ENCODE measurements around the gene APBB1IP. TPM values are rescaled to one million over a fixed set of nuclear protein-coding genes. Genes with fewer than 3 reads are reported as not detected.

APBB1IP gene
- polyA plus RNA-seq, 3 donors, result 24.6 to 78.7 (median 45.4) TPM

DNA sequence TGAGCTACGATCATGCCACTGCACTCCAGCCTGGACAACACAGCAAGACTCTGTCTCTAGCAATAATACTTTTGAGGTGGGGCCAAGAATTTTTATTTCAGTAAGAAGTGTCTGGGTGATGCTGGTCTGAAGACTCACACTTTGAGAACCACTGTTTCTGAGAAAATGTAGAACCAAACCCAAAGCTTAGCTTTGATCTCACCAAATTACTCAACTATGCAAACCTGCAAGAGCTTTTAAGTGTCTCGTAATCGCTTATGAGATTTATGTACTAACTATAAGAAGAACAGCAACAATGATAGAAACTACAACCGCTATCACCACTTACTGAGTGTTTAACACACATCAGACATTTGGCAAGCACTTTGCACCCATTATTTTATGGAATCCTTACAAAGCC is 29.5 kb downstream of the APBB1IP start:
- H3K4me3 ChIP-seq (replicated peaks in 1 of 3; ENCODE audit: low read depth in 2 of 3, low read length in 3 of 3), result no peak overlapping the region
- no peaks in the 10 kb centered on the region for H3K27me3 Mint-ChIP-seq (ENCODE audit: low read depth in 3 of 3)
- H3K79me2 ChIP-seq (ENCODE audit: insufficient read depth, low read length), result peaks cover 100% of the 10 kb centered on the region

GRCh38 chr10:26468291-26468690 is 30.1 kb downstream of the APBB1IP start:
- no peaks in the 10 kb centered on the region for H3K9me3 ChIP-seq (replicated peaks in 1 of 2; ENCODE audit: control insufficient read depth in 1 of 2, insufficient read depth in 1 of 2, low read length in 2 of 2)
- H3K4me3 Mint-ChIP-seq, result no peak overlapping the region
- no peak overlapping the region for H3K27ac Mint-ChIP-seq
- WGBS (ENCODE audit: insufficient coverage), result 72% methylated on average over 2 of the region's 3 CpGs
- no peak for DNase-seq
- peaks cover 99% of the 10 kb centered on the region for H4K20me1 ChIP-seq (ENCODE audit: insufficient read depth, low read length)
- H2AFZ ChIP-seq (ENCODE audit: insufficient read depth, low read depth, low read length, poor library complexity, severe bottlenecking), result no peak overlapping the region
- H3K27ac ChIP-seq (ENCODE audit: low read depth in 1 of 2, low read length in 2 of 2), result peak overlapping the region in 1 of 2 donors; percentile 52
- peaks cover 10 to 54% of the 10 kb centered on the region in 2 donors for H3K36me3 ChIP-seq (replicated peaks in 1 of 2; ENCODE audit: control insufficient read depth in 1 of 2, insufficient read depth in 2 of 2, low read length in 2 of 2)
- H3K4me1 ChIP-seq (ENCODE audit: control insufficient read depth in 1 of 2, insufficient read depth in 2 of 2, low read length in 2 of 2), result peaks cover 13 to 22% of the 10 kb centered on the region in 2 donors
- no peaks in the 10 kb centered on the region for H3K27me3 Mint-ChIP-seq (ENCODE audit: low read depth in 3 of 3)
- no peak overlapping the region for H3K9ac ChIP-seq (ENCODE audit: insufficient read depth, low read length, poor library complexity, severe bottlenecking)
- no peak for TF ChIP-seq CTCF (IDR thresholded peaks at IDR 0.05)
- H3K9me3 Mint-ChIP-seq, result no peaks in the 10 kb centered on the region
- peaks cover 100% of the 10 kb centered on the region for H3K79me2 ChIP-seq (ENCODE audit: insufficient read depth, low read length)
- H3K4me2 ChIP-seq (replicated peaks; ENCODE audit: extremely low read depth, low read length, poor library complexity, severe bottlenecking), result no peak overlapping the region
- no peaks in the 10 kb centered on the region for H3K27me3 ChIP-seq (ENCODE audit: control insufficient read depth in 2 of 2, insufficient read depth in 2 of 2, low read length in 2 of 2)
- peaks cover 56% of the 10 kb centered on the region for H3K4me1 Mint-ChIP-seq
- peaks cover 36 to 49% of the 10 kb centered on the region in 2 donors for H3K36me3 Mint-ChIP-seq
- intact Hi-C loops (cut with micrococcal nuclease), result no loop called here
- H3K4me3 ChIP-seq (replicated peaks in 1 of 3; ENCODE audit: low read depth in 2 of 3, low read length in 3 of 3), result no peak overlapping the region

More for the DNA sequence above, 29.5 kb downstream of the APBB1IP start:
- Mint-ChIP-seq H3K9me3 (no peaks in the 10 kb centered on the region), H3K4me3 (no peak overlapping the region), H3K27ac (peak overlapping the region in 4 of 7 donors; percentile 4 to 63 (median 52)), H3K36me3 (peaks cover 39 to 52% of the 10 kb centered on the region in 2 donors), H3K4me1 (peaks cover 53% of the 10 kb centered on the region)
- H3K4me1 ChIP-seq (ENCODE audit: control insufficient read depth in 1 of 2, insufficient read depth in 2 of 2, low read length in 2 of 2), result peaks cover 10 to 15% of the 10 kb centered on the region in 2 donors
- no peak overlapping the region for H3K4me2 ChIP-seq (replicated peaks; ENCODE audit: extremely low read depth, low read length, poor library complexity, severe bottlenecking)
- H3K27me3 ChIP-seq (ENCODE audit: control insufficient read depth in 2 of 2, insufficient read depth in 2 of 2, low read length in 2 of 2), result no peaks in the 10 kb centered on the region
- peaks cover 99% of the 10 kb centered on the region for H4K20me1 ChIP-seq (ENCODE audit: insufficient read depth, low read length)
- H3K36me3 ChIP-seq (replicated peaks in 1 of 2; ENCODE audit: control insufficient read depth in 1 of 2, insufficient read depth in 2 of 2, low read length in 2 of 2), result peaks cover 10 to 59% of the 10 kb centered on the region in 2 donors
- H2AFZ ChIP-seq (ENCODE audit: insufficient read depth, low read depth, low read length, poor library complexity, severe bottlenecking), result no peak overlapping the region
- intact Hi-C loops (cut with micrococcal nuclease), result no loop called here
- TF ChIP-seq CTCF (IDR thresholded peaks at IDR 0.05), result no peak
- no peak for DNase-seq
- peak overlapping the region in 1 of 2 donors; percentile 63 for H3K27ac ChIP-seq (ENCODE audit: low read depth in 1 of 2, low read length in 2 of 2)
- no peaks in the 10 kb centered on the region for H3K9me3 ChIP-seq (replicated peaks in 1 of 2; ENCODE audit: control insufficient read depth in 1 of 2, insufficient read depth in 1 of 2, low read length in 2 of 2)
- WGBS (ENCODE audit: insufficient coverage), result 80% methylated on average over 1 of the region's 4 CpGs
- H3K9ac ChIP-seq (ENCODE audit: insufficient read depth, low read length, poor library complexity, severe bottlenecking), result no peak overlapping the region

Data from CD14-positive monocyte (primary cell).